Brain microvascular endothelial cell (primary cell): ENCODE measurements around the gene SLC24A3.
A peak's percentile ranks its signal among the peaks of the same experiment; 100 is the strongest.

Source experiments
- DNase-seq: peaks from one replicate; pipeline ENCODE4 v3.0.0-alpha.2; 2020
- H3K27ac ChIP-seq: fragments of 250-450 bp; sonication (Bioruptor Pico); 2 replicates; pipeline ENCODE4 v1.5.1; 2020; ENCODE audit warnings: mild to moderate bottlenecking, moderate library complexity
- H3K27me3 ChIP-seq: fragments of 250-450 bp; sonication (Bioruptor Pico); replicated peaks from 2 replicates; pipeline ENCODE4 v1.5.1; 2020; ENCODE audit warnings: mild to moderate bottlenecking
- H3K36me3 ChIP-seq: fragments of 250-450 bp; sonication (Bioruptor Pico); replicated peaks from 2 replicates; pipeline ENCODE4 v1.5.1; 2020; ENCODE audit warnings: mild to moderate bottlenecking
- H3K4me3 ChIP-seq: 2 replicates; pipeline ENCODE4 v1.5.1; 2011; ENCODE audit warnings: low read depth, mild to moderate bottlenecking, control low read depth, low read length, moderate library complexity
- in situ Hi-C: cut with HindIII; loops from 2 replicates; pipeline ENCODE4 v1.10.0; 2017; ENCODE audit warnings: low sequenced_read_pairs, low pct_ligation_motif_present
- TF ChIP-seq, protein P1 (sequence below): IDR thresholded peaks from 2 replicates; pipeline ENCODE4 v1.5.1; 2011; ENCODE audit warnings: low read depth, mild to moderate bottlenecking, moderate library complexity, low read length, control low read depth, inconsistent platforms; ENCODE audit errors: missing control alignments

SLC24A3 gene

DNA sequence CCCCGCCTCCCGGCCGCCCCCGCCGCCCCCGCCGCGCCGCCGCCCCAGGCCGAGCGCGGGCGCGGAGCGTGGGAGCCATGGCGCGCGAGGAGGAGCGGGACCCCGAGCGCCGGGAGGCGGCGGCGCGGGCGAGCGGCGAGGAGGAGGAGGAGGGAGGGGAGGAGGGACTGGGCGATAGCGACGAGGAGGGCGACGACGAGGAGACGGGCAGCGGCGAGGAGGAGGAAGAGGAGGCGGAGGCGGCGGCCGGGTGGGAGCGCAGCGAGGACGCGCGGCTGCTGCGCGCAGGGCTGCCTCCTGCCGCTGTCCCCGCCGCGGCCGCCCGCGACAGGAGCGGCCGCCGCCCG lies at the start of gene SLC24A3:
Gene SLC24A3, plus strand, starts transcription at position 174 of the 347 bp plus-strand sequence.
- no peak for DNase-seq
- H3K27ac ChIP-seq: no peak within 1 kb of the TSS
- TF ChIP-seq, protein P1, sequence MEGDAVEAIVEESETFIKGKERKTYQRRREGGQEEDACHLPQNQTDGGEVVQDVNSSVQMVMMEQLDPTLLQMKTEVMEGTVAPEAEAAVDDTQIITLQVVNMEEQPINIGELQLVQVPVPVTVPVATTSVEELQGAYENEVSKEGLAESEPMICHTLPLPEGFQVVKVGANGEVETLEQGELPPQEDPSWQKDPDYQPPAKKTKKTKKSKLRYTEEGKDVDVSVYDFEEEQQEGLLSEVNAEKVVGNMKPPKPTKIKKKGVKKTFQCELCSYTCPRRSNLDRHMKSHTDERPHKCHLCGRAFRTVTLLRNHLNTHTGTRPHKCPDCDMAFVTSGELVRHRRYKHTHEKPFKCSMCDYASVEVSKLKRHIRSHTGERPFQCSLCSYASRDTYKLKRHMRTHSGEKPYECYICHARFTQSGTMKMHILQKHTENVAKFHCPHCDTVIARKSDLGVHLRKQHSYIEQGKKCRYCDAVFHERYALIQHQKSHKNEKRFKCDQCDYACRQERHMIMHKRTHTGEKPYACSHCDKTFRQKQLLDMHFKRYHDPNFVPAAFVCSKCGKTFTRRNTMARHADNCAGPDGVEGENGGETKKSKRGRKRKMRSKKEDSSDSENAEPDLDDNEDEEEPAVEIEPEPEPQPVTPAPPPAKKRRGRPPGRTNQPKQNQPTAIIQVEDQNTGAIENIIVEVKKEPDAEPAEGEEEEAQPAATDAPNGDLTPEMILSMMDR: no peak
- peak within 1 kb of the TSS; percentile 20 for H3K4me3 ChIP-seq
- in situ Hi-C loops: no loop called here
- H3K27me3 ChIP-seq: peaks cover 22% of the 10 kb centered on the region
- H3K36me3 ChIP-seq: no peaks in the 10 kb centered on the region

DNA sequence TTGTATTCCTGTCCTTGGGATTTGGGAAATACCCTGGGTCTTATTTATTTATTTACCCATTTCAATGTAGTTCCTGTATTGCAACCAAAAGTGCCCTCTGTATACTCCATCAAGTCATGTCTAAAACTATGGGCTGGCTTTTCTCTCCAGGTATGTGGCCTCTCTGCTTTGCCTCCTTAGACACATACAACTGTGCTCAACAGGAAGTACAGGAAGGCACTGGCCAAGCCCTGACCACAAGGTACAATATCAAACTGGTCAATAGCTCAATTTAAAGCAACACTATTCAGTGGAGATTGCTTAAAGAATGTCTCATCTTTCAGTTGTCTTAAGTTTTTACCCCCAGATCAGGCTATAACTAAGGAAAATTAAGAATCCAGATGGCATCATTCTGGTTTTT lies 42.3 kb upstream of the SLC24A3 start:
- Histone ChIP-seq H3K36me3 (no peaks in the 10 kb centered on the region), H3K27ac (no peak overlapping the region), H3K27me3 (no peaks in the 10 kb centered on the region), H3K4me3 (no peak overlapping the region)
- TF ChIP-seq, protein P1: no peak
- in situ Hi-C loops: no loop called here
- DNase-seq: no peak

DNA sequence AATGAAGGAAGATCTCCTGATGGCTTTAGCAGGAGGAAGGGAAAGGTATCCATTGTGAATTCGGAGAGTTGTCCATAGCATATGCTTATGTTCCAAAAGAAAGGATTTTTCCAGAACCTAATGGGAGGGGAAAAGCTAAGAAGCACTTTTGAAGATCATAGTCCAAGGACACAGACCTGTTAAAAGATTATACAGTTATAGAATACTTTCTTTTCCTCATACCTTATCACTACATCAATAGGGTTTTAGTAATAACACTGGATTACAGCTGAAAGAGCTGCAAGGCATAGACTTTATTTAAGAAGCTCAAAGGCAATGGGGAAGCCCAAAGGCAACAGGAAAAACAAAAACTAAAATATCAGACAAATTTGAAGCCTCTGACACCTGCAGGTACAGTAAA lies 39.8 kb upstream of the SLC24A3 start:
- DNase-seq: no peak
- TF ChIP-seq, protein P1: no peak
- in situ Hi-C loops: no loop called here

DNA sequence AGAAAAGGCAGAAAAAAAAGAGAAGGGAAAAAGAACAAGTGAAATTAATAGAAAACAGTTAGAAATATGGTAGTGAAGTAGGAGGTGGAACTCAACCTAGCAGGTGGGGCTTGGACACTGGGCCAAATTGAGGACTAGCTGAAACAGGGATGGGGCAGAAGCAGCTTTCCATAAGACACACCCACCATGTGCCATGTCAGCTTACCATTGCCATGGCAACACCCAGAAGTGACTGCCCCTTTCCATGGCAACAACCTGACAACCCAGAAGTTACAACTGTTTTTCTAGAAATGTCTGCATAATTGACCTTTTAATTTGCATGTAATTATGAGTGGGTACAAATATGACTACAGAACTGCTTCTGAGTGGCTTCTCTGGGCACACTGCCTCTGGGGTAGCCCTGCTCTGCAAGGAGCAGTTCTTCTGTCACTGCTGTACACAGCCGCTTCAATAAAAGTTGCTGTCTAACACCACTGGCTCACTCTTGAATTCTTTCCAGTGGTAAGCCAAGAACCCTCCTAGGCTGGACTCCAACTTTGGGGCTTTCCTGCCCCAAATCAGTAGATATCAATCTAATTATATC lies 35.9 kb upstream of the SLC24A3 start:
- Histone ChIP-seq H3K27ac (no peak overlapping the region), H3K27me3 (no peaks in the 10 kb centered on the region), H3K36me3 (no peaks in the 10 kb centered on the region), H3K4me3 (no peak overlapping the region)
- in situ Hi-C loops: no loop called here
- no peak for DNase-seq
- TF ChIP-seq, protein P1: no peak

More for the DNA sequence above, 39.8 kb upstream of the SLC24A3 start:
- H3K27ac ChIP-seq: no peak overlapping the region
- no peaks in the 10 kb centered on the region for H3K36me3 ChIP-seq
- no peak overlapping the region for H3K4me3 ChIP-seq
- H3K27me3 ChIP-seq: no peaks in the 10 kb centered on the region

DNA sequence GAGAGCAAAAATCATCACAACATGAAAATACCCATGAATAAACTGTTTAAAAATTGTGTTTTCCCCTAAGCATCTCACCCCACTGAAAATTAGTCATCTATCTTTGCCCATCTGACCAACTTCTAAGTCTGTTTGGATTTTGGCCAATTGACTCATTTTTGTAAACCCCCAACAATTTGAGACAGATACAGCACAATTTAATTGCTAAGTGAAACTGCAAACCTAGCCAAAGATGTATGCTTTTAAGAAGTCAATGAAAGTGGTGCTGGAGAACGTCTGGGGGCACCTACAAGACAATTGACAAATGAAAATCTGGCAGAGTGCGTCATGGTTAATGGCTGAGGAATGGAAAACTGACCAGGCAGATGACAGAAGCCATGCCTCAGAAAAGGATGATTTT lies 30.9 kb upstream of the SLC24A3 start:
- DNase-seq: no peak
- Histone ChIP-seq H3K27me3 (no peaks in the 10 kb centered on the region), H3K27ac (no peak overlapping the region), H3K36me3 (no peaks in the 10 kb centered on the region), H3K4me3 (no peak overlapping the region)
- TF ChIP-seq, protein P1: no peak
- in situ Hi-C loops: no loop called here

DNA sequence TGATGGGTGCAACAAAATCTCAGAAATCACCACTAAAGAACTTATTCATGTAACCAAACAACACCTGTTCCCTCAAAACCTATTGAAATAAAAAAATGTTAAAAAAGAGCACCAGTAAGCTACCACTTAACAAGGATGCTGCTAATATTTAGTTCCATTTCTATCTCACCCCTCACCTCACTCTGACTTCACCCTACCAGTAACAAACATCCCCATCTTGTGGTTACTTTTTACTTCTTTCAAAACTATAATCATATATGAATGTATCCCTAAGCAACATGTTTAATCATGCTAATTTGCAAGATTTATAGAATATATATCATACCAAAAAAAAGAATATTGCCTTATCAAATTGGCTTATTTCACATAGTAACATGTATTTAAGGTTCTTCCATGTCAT lies 27.4 kb upstream of the SLC24A3 start:
- TF ChIP-seq, protein P1: no peak
- Histone ChIP-seq H3K27me3 (no peaks in the 10 kb centered on the region), H3K27ac (no peak overlapping the region), H3K36me3 (no peaks in the 10 kb centered on the region), H3K4me3 (no peak overlapping the region)
- in situ Hi-C loops: no loop called here
- no peak for DNase-seq
